GM18498 (cell line): Measurements from ENCODE around the gene HPS5.

ENCODE experiments used
- ATAC-seq: cut with Tn5 transposase; IDR thresholded peaks from one replicate; pipeline ENCODE4 v1.9.1; 2021; ENCODE audit warnings: mild to moderate bottlenecking, moderate library complexity; ENCODE audit not compliant: unreplicated experiment

Gene HPS5

DNA sequence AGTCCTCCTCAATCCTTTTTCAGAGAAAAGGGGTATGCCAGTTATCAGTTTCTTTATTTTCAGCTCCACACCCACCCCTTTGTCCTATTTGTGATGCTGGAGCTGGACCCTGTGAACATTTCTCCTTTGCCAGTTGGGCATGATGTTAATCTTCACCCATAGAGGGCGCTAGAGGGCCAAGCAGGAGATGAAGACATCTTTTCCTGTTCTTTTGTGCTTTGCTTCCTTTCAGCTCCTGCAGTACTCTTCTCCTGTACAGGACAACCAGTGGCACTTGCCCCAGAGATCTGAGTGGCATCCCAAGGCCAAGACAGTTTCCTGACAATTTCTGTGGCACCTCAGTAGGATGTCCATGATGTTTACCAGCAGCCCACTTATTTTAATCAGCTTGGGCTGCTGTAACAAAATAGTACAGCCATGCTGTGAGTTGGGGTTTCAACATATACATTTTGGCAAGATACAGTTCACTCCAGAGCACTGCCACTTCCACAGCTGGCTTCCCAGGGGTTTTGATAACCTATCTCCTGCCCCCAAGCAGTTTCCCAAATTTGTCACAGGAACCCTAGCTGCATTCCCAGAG lies 78.1 kb downstream of the HPS5 start:
- no peak for ATAC-seq

DNA sequence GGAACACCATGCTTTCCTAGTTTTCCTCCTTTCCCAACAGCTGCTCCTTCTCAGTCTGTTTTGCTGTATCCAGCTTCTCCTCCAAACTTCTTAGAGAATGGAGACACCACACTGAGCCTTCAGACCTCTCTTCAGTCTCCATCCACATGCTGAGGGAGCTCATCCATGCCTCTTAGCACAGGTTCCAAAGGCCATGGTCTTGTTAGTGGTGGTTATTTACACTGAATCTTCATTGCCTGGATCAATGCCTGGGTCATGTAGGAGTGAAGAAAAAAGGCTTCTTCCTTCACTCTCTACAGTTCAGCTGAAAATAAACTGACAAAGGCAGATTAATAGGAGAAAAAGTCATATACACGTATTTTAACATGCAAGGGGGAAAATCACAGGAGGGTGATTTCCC lies 82.3 kb downstream of the HPS5 start:
- ATAC-seq, result no peak

DNA sequence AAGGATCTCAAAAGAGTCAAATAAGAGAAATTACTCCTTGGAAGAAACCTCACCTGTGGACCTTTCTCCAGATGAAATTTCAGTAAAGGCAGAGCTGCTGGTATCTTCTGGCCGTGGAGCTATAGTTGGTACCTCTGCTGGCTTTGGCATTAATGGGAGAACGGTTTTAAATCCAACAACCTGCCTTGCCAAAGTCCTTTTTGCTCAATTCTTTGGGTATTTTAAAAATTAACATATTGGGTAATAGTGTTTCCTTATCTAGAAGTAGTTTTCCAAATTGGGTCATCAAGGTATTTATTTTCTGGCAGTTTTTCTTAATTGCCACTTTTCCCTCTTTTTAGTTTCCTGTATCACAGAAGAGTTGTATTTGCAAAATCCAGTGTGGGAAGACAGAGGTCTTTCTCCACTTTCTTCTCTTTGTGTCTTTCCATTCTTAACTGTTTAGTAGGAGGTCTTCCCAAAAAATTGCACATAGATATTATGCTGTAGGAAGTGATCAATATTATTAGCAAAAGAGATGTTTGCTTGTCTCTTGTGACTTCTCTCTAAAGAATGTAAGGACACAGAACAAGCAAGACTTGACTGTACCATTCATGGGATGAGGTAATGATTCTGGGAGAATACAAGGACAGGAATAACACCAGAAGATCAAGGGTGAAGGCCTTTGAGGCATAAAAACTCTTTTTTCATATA lies 85.1 kb downstream of the HPS5 start, which contains the start of gene SAA4:
TSS of gene SAA4 (minus strand) at position 139 of the 693 bp plus-strand sequence. CDS start 876 bp downstream, outside the sequence.
- no peak for ATAC-seq

DNA sequence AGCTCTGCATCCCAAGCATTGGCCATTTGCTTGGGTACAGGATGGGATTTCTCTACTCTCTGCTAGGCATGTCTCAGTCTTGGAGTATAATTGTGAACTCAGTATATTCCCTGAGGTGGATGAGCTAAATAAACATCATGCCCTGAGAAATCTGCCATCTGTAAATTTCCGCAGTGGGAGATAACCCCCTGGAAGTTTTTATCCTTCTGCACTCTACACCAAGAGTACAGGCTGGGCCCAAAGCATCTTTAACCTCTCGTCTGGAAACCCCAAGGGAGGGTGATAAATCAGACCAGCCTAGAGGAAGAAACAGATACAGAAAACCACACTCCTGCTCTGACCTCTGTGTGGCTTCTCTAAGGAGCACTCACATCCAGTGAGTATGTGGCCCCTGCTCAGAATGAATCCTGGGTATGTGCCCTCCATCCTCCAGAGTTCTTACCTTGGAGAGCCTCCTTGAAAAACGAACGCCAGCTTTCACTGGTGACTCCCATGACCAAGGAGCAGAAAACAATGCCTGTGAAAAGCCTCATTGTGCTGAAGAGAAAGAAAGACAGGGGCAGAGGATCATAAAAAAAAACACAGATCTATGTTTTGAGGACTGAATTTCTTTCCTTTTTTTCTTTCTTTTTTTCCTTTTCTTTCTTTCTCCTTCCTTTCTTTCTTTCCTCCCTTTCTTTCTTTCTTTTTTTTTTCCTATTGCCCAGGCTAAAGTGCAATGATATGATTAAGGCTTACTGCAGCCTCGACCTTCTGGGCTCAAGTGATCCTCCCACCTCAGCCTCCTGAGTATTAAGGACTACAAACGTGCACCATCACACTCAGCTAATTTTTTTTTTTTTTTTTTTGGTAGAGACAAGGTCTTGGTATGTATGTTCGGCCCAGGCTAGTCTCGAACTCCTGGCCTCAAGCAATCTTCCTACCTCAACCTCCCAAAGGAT lies 86.3 kb downstream of the HPS5 start:
- ATAC-seq, result no peak

DNA sequence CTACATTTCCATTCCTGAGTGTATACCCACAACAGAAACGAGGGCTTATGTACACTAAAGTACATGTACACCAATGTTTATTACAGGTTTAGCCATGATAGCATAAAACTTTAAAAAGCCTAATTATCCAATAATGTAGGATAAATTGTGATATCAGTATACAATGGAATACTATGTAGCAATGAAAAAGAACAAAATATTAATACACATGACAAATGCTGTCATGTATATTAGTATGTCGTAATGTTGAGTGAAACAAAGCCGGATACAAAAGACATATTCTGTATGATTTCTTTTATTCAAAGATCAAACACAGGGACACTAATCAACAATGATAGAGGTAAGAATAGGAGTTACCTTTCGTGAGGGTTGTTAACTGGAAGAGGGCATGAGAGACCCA lies 88.0 kb downstream of the HPS5 start:
- ATAC-seq, result no peak

DNA sequence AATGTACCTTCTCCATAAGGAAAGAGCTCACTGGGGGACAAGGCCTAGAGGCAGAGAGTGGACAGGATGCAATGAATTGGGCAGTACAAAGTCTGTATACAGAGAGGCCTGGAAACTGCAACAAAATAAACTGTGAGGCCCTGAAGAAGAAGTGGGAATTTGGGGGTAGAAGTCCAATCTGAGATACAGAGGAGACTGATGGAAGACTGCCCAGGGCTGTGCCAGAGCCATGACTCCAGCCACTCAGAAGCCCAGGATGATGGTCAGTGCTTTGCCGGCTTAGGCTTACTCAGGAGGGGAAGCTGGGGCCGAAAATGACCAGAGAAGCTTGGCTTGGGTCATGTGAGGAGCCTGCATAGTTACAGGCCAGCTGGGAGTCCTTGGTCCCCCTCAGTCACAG lies 91.1 kb downstream of the HPS5 start:
- no peak for ATAC-seq

DNA sequence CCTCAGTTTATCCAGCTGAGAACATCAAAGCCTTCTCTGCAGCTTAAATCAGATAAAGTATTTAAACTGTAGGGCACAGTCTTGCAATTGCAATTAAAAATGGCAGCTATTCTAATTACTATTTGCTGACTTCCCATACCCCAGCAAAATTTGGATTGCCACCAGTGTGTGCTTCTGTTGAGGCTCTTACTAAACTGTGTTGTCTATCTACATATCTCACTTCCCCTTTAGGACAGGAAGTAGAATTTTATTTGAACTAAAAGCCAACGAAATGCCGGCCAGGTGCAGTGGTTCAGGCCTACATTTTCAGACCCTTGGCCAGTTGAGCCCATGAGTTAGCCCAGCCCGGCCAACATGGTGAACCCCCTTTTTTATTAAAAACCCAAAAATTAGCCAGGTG lies 92.4 kb downstream of the HPS5 start:
- peak; percentile 97 for ATAC-seq
